ENCODE measurements around the gene DUXA.

The DUXA gene

DNA sequence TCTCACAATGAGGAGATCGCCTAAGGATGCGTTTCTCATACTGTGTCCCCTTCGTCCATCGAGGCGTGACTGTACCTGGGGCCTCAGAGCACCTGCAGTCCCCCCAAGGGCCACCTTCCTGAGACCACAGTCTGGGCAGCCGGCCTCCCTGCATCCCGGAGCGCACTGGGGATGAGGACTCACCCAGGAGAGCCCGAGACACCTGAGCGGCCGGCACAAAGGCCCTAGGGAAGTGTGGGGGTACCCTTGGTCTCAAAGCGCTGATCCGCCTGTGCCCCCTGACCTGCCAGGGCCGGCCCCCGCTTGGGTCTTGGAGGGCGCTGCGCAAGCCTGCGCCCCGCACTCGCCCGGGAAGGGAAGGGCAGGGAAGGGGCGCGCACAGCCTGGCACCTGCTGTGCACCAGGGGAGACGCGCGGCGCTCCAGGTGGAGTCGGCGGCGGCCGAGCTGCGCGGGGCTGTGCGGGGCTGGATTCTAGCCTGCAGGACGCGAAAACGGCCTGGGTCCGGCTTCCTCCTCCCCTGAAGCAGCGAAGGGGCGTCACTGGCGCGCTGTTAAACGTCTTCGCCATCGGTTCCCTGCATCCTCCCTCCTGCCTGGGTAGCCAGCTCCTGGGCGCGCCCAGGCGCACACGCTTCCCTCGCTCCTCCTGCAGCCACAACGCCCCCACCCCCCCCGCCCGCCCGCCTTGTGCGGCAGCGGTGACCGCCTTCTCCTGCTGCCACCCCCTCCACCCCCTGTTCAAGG is 61.1 kb downstream of the DUXA start:
- no peak for DNase-seq (ENCODE audit: low spot score)
